Kidney (tissue), 14 donors: ENCODE results near the gene ERCC6. TPM values are rescaled to one million over a fixed set of nuclear protein-coding genes. Genes with fewer than 3 reads are reported as not detected.

ENCODE experiments used
- DNase-seq, 5 donors: peaks; one replicate each; pipeline ENCODE4 v3.0.0-alpha.2; 2013 to 2020
- FAIRE-seq: peaks from 2 replicates; lab custom pipeline; 2012; peaks lifted over from hg19 to GRCh38; lab: Jason Lieb, UNC
- H3K27ac ChIP-seq, 2 donors: one replicate each; pipeline ENCODE4 v1.7.0; 2013; ENCODE audit warnings: low read depth in 2 of 2, low read length in 2 of 2, inconsistent platforms in 1 of 2
- H3K27me3 ChIP-seq: one replicate; pipeline ENCODE4 v1.7.1; 2013; ENCODE audit warnings: low read length, inconsistent platforms; ENCODE audit not compliant: control insufficient read depth, insufficient read depth
- H3K36me3 ChIP-seq, 3 donors: one replicate each; pipeline versions ENCODE4 v1.7.0 to v1.7.1; 2013; ENCODE audit warnings: low read length in 3 of 3, control low read depth in 1 of 3, inconsistent platforms in 1 of 3; ENCODE audit not compliant: insufficient read depth in 3 of 3, control insufficient read depth in 2 of 3
- H3K4me1 ChIP-seq, 3 donors: one replicate each; pipeline versions ENCODE4 v1.7.0 to v1.7.1; 2013; ENCODE audit warnings: low read length in 3 of 3, inconsistent platforms in 1 of 3, low read depth in 1 of 3; ENCODE audit not compliant: control insufficient read depth in 2 of 3, insufficient read depth in 2 of 3
- H3K4me3 ChIP-seq, 3 donors: one replicate each; pipeline versions ENCODE4 v1.7.0 to v1.8.1; 2013; ENCODE audit warnings: low read length in 3 of 3, control low read depth in 1 of 3, inconsistent platforms in 1 of 3
- H3K9ac ChIP-seq, 3 donors: one replicate each; pipeline versions ENCODE4 v1.7.0 to v1.7.1; 2013; ENCODE audit warnings: low read length in 3 of 3, control low read depth in 1 of 3, inconsistent platforms in 1 of 3
- H3K9me3 ChIP-seq, 3 donors: one replicate each; pipeline versions ENCODE4 v1.7.0 to v1.7.1; 2013; ENCODE audit warnings: low read length in 3 of 3, control low read depth in 1 of 3, inconsistent platforms in 1 of 3; ENCODE audit not compliant: control insufficient read depth in 2 of 3, insufficient read depth in 1 of 3
- CTCF ChIP-seq: IDR thresholded peaks from 3 replicates; pipeline ENCODE4 v1.5.1; 2012; ENCODE audit warnings: mild to moderate bottlenecking, moderate library complexity, borderline replicate concordance; ENCODE audit not compliant: insufficient read depth; ENCODE audit errors: extremely low read depth
- intact Hi-C: fragments of 100-400 bp; cut with DNase I; formaldehyde crosslinking; loops from one replicate; pipeline ENCODE4 v1.11.1; 2022
- polyA plus RNA-seq: library from polyadenylated mRNA; stranded (reverse); fragments of 350-450 nt; fragmentation: Illumina TruSeq; extraction: RNeasy Lipid Tissue Mini Kit (QIAGEN cat#74804); gene quantifications from one replicate; pipeline ENCODE4 v1.2.3, GENCODE V29; 2014; ENCODE audit warnings: low read depth, low replicate concordance; ENCODE audit not compliant: insufficient read depth
- total RNA-seq: library from RNA; stranded (reverse); fragmentation: NEBNext Ultra II Directional; extraction: Animal tissue kit (Norgen Biotek cat#: 25700); gene quantifications from one replicate; pipeline ENCODE4 v1.2.1, GENCODE V29; 2021
- donor health status: control.
- donor health status: control.
- donor health status: control.
- donor health status: control.
- donor health status: control.
- donor health status: DM: yes; HTN: yes; CAD: no.
- donor health status: Normal renal cell carcinoma (clear cell type).

ERCC6 gene
- total and polyA plus RNA-seq, 2 donors from 2014 or later: 5.0 to 33.2 TPM

- DNase-seq (no peak), FAIRE-seq (no peak)
- H3K27me3 ChIP-seq: no peaks in the 10 kb centered on the region
- peaks cover 0 to 2% (median 0%) of the 10 kb centered on the region in 3 donors for H3K4me1 ChIP-seq
- H3K36me3 ChIP-seq: peaks cover 11 to 56% (median 41%) of the 10 kb centered on the region in 3 donors
- H3K27ac ChIP-seq: no peak overlapping the region
- no peak overlapping the region for H3K4me3 ChIP-seq
- no peak for TF ChIP-seq CTCF
- no peaks in the 10 kb centered on the region for H3K9me3 ChIP-seq
- intact Hi-C loops: no loop called here
- no peak overlapping the region for H3K9ac ChIP-seq
These were observed 9.9 kb downstream of the ERCC6 start for GRCh38 chr10:49528977-49529506.

DNA sequence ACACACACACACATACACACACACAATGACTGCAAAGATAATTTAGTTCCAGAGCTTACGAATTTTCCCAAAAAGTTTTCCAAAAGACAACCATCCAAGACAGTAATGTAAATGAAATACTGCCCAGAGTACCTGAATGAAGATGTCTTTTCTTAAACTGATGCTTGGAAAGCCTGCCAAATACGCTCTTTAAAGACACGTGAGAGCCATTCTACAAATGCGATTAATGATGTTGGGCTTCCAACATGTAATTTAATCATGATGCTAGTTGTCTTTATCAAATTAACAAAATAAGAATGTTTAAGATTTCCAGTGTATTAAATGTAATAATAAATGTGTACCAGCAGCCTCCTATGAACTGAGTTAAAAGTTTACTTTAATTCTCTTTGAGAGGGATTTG, 11.1 kb downstream of the ERCC6 start:
- no peak overlapping the region for H3K9ac ChIP-seq
- no peak overlapping the region for H3K4me3 ChIP-seq
- no peak for FAIRE-seq
- no peak for TF ChIP-seq CTCF
- H3K27ac ChIP-seq: no peak overlapping the region
- intact Hi-C loops: no loop called here
- H3K36me3 ChIP-seq: peaks cover 11 to 60% (median 41%) of the 10 kb centered on the region in 3 donors
- no peak for DNase-seq
- no peaks in the 10 kb centered on the region for H3K27me3 ChIP-seq
- peaks cover 0 to 2% (median 0%) of the 10 kb centered on the region in 3 donors for H3K4me1 ChIP-seq
- H3K9me3 ChIP-seq: no peaks in the 10 kb centered on the region

DNA sequence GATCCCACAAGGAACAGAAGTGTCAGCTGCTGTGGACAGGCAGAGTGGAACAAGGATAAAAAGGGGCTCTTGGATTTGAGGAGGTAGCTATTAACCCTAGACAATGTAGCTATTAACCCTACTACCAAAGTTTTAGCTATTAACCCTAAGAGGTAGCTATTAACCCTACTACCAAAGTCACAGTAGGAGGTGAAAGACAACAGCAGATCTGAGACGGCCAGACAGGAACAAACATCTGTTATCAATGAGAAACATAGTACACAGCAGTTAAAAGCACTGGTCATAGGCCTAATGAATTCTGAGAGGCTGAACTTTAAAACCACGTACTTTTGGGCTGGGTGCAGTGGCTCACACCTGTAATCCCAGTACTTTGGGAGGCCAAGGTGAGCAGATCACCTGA, 11.9 kb downstream of the ERCC6 start:
- Histone ChIP-seq H3K4me3 (no peak overlapping the region), H3K9me3 (no peaks in the 10 kb centered on the region), H3K9ac (no peak overlapping the region), H3K27me3 (no peaks in the 10 kb centered on the region), H3K36me3 (peaks cover 11 to 53% (median 35%) of the 10 kb centered on the region in 3 donors), H3K4me1 (no peaks in the 10 kb centered on the region), H3K27ac (no peak overlapping the region)
- TF ChIP-seq CTCF: no peak
- intact Hi-C loops: no loop called here
- no peak for DNase-seq
- no peak for FAIRE-seq

DNA sequence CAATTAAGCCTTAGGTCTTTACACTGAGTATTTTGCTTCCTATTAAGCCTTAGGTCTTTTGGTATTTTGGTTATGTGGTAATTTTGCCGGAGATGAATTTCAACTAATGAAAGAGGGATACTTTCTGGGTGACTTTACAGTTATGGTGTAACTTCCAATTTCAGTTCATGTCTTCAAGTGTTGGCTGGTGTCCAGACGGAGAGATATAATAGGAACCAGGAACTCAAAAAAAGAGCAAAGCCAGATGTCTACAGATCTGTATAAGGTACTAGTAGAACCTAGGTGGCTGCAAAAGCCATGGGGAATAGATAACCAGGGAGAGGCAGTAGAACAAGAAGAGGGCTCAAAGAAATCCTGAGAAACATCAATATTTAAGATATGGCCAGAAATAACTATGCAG, 12.3 kb downstream of the ERCC6 start:
- no peak for FAIRE-seq
- Histone ChIP-seq H3K4me1 (peaks cover 0 to 3% (median 0%) of the 10 kb centered on the region in 3 donors), H3K9me3 (no peaks in the 10 kb centered on the region), H3K36me3 (peaks cover 10 to 52% (median 32%) of the 10 kb centered on the region in 3 donors), H3K27me3 (no peaks in the 10 kb centered on the region), H3K9ac (no peak overlapping the region), H3K4me3 (no peak overlapping the region), H3K27ac (no peak overlapping the region)
- intact Hi-C loops: no loop called here
- TF ChIP-seq CTCF: no peak
- no peak for DNase-seq
